ENCODE measurements around the gene PNMA1. TPM values are rescaled to one million over a fixed set of nuclear protein-coding genes. Genes with fewer than 3 reads are reported as not detected.

The PNMA1 gene
- total RNA-seq, 6 donors from 2014 or later = 9.9 to 28.9 (median 15.2) TPM

DNA sequence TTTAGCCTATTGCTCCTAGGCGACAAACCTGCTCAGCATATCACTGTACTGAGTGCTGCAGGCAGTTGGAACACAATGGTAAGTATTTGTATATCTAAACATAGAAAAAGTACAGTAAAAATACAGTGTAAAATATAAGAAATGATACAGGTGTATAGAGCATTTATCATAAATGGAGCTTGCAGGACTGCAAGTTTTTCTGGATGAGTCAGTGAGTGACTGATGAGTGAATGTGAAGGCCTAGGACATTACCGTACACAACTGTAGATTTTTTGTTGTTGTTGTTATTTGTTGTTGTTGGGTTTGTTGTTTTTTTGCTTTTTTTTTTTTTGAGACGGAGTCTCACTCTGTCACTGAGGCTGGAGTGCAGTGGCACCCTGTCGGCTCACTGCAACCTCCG lies 33.4 kb downstream of the PNMA1 start:
- Histone ChIP-seq H3K27ac (no peak overlapping the region), H3K36me3 (no peaks in the 10 kb centered on the region), H3K27me3 (no peaks in the 10 kb centered on the region), H3K9me3 (no peaks in the 10 kb centered on the region), H3K4me1 (no peaks in the 10 kb centered on the region), H3K4me3 (no peak overlapping the region)
- TF ChIP-seq EP300 (IDR thresholded peaks at IDR 0.05) (no peak), POLR2A (IDR thresholded peaks at IDR 0.05) (no peak), POLR2AphosphoS5 (IDR thresholded peaks at IDR 0.05) (no peak)
- TF ChIP-seq, protein P1, sequence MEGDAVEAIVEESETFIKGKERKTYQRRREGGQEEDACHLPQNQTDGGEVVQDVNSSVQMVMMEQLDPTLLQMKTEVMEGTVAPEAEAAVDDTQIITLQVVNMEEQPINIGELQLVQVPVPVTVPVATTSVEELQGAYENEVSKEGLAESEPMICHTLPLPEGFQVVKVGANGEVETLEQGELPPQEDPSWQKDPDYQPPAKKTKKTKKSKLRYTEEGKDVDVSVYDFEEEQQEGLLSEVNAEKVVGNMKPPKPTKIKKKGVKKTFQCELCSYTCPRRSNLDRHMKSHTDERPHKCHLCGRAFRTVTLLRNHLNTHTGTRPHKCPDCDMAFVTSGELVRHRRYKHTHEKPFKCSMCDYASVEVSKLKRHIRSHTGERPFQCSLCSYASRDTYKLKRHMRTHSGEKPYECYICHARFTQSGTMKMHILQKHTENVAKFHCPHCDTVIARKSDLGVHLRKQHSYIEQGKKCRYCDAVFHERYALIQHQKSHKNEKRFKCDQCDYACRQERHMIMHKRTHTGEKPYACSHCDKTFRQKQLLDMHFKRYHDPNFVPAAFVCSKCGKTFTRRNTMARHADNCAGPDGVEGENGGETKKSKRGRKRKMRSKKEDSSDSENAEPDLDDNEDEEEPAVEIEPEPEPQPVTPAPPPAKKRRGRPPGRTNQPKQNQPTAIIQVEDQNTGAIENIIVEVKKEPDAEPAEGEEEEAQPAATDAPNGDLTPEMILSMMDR (IDR thresholded peaks at IDR 0.05) = no peak
- ATAC-seq (ENCODE audit: low FRiP score in 2 of 2) = no peak
- no peak for DNase-seq
- WGBS, 2 donors = 93 to 97% methylated on average over 5 of the region's 5 CpGs

GRCh38 chr14:73678698-73679097 lies 35.5 kb downstream of the PNMA1 start:
- H3K27me3 ChIP-seq = no peaks in the 10 kb centered on the region
- no peaks in the 10 kb centered on the region for H3K9me3 ChIP-seq

DNA sequence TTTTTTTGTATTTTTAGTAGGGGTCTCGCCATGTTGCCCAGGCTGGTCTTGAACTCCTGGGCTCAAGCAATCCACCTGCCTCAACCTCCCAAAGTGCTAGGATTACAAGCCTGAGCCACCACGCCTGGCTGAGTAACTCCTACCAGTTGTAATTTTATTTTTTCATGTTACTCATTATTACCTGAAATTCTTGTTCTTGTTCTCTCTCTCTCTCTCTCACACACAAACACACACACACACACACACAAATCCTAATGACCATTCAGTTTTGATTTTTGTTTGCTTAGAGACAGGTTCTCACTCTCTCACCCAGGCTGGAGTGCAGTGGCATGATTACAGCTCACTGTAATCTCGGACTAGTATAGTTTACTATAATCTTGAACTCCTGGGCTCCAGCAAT lies 39.2 kb downstream of the PNMA1 start:
- Histone ChIP-seq H3K4me3 (no peak overlapping the region), H3K27me3 (no peaks in the 10 kb centered on the region), H3K4me1 (no peaks in the 10 kb centered on the region), H3K36me3 (peaks cover 0 to 17% (median 0%) of the 10 kb centered on the region in 4 donors), H3K9me3 (no peaks in the 10 kb centered on the region), H3K27ac (no peak overlapping the region)
- ATAC-seq (ENCODE audit: low FRiP score in 2 of 2) (no peak), DNase-seq (no peak)
- TF ChIP-seq POLR2A (IDR thresholded peaks at IDR 0.05) = no peak
- TF ChIP-seq, protein P1 (IDR thresholded peaks at IDR 0.05) = no peak
- no peak for TF ChIP-seq POLR2AphosphoS5 (IDR thresholded peaks at IDR 0.05)
- no peak for TF ChIP-seq EP300 (IDR thresholded peaks at IDR 0.05)
- WGBS, 2 donors = 85 to 87% methylated on average over 3 of the region's 3 CpGs

More at GRCh38 chr14:73678698-73679097, 35.5 kb downstream of the PNMA1 start:
- Histone ChIP-seq H3K4me3 (no peak overlapping the region), H3K4me1 (no peaks in the 10 kb centered on the region), H3K27ac (no peak overlapping the region), H3K36me3 (peaks cover 0 to 6% (median 0%) of the 10 kb centered on the region in 4 donors)
- no peak for TF ChIP-seq EP300 (IDR thresholded peaks at IDR 0.05)
- TF ChIP-seq POLR2A (IDR thresholded peaks at IDR 0.05) = no peak
- TF ChIP-seq, protein P1 (IDR thresholded peaks at IDR 0.05) = no peak
- TF ChIP-seq POLR2AphosphoS5 (IDR thresholded peaks at IDR 0.05) = no peak
- WGBS, 2 donors = 94 to 98% methylated on average over 4 of the region's 4 CpGs
- ATAC-seq (ENCODE audit: low FRiP score in 2 of 2) = no peak
- no peak for DNase-seq

DNA sequence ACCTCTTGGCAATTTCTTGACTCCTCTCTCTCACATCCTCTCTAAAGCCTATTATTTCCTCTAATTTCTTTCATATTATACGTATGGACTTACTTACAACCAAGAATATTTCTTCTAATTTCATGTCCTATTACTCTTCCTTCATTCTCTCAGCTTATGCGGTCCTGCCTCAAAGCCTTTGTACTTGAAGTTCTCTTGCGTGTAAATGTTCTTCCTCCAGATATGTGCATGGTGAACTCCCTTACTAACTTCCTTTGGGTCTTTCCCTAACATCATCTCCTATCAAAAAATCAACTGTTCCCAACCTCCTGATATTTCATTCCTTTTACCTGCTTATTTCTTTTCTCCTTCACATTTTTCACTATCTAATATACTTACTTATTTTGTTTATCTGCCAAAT lies 46.3 kb downstream of the PNMA1 start:
- H3K4me3 ChIP-seq = no peak overlapping the region
- 91 to 93% methylated on average over 3 of the region's 3 CpGs for WGBS, 2 donors
- no peak for ATAC-seq (ENCODE audit: low FRiP score in 2 of 2)
- no peak for DNase-seq
- TF ChIP-seq POLR2A (IDR thresholded peaks at IDR 0.05) = no peak
- TF ChIP-seq, protein P1 (IDR thresholded peaks at IDR 0.05) = no peak
- H3K27me3 ChIP-seq = no peaks in the 10 kb centered on the region
- H3K9me3 ChIP-seq = no peaks in the 10 kb centered on the region
- no peak overlapping the region for H3K27ac ChIP-seq
- H3K4me1 ChIP-seq = no peaks in the 10 kb centered on the region
- peaks cover 0 to 16% (median 0%) of the 10 kb centered on the region in 4 donors for H3K36me3 ChIP-seq

GRCh38 chr14:73666583-73666982 lies 47.6 kb downstream of the PNMA1 start:
- H3K9me3 ChIP-seq = no peaks in the 10 kb centered on the region
- peaks cover 0 to 14% (median 0%) of the 10 kb centered on the region in 4 donors for H3K36me3 ChIP-seq
- no peak overlapping the region for H3K4me3 ChIP-seq
- no peaks in the 10 kb centered on the region for H3K27me3 ChIP-seq
- no peak for TF ChIP-seq POLR2AphosphoS5 (IDR thresholded peaks at IDR 0.05)
- WGBS, 2 donors = 85 to 89% methylated on average over 5 of the region's 5 CpGs
- H3K4me1 ChIP-seq = no peaks in the 10 kb centered on the region
- ATAC-seq (ENCODE audit: low FRiP score in 2 of 2) (no peak), DNase-seq (no peak)
- H3K27ac ChIP-seq = no peak overlapping the region
